Endothelial cell of umbilical vein (primary cell): Measurements from ENCODE around the gene KCND2. TPM values are rescaled to one million over a fixed set of nuclear protein-coding genes. Genes with fewer than 3 reads are reported as not detected.

ENCODE experiments used
- BruUV-seq: library from RNA; stranded (reverse); fragments of 400-500 nt; replicated peaks from 2 replicates; lab custom pipeline; 2021; lab: Mats Ljungman, UMichigan
- CTCF ChIA-PET: fragments of 300-600, 350-600 bp; sonication (Branson Sonifier 250); formaldehyde crosslinking; loops from one replicate; lab custom pipeline; 2021; ENCODE audit warnings: antibody characterized with exemption, inconsistent platforms; lab: Charles Lee
- POLR2A ChIA-PET: fragments of 300-600, 350-600 bp; sonication (Branson Sonifier 250); formaldehyde crosslinking; loops from one replicate; lab custom pipeline; 2021; ENCODE audit warnings: antibody characterized with exemption, inconsistent platforms; lab: Charles Lee
- DNase-seq: peaks from one replicate; pipeline ENCODE4 v3.0.0-alpha.2; 2011; ENCODE audit warnings: low read depth, low spot score
- FAIRE-seq: peaks from 2 replicates; lab custom pipeline; 2011; peaks lifted over from hg19 to GRCh38; lab: Jason Lieb, UNC
- H2AFZ ChIP-seq: 2 replicates; pipeline ENCODE4 v1.6.0; 2012; ENCODE audit warnings: low read depth, low read length, control low read depth, inconsistent platforms
- H3K27ac ChIP-seq: 2 replicates; pipeline ENCODE4 v1.5.1; 2011; ENCODE audit warnings: low read depth, mild to moderate bottlenecking, control low read depth, low read length, moderate library complexity; ENCODE audit not compliant: insufficient read depth
- H3K27me3 ChIP-seq, 2 experiments: 2 replicates each; pipeline versions ENCODE4 v1.6.0 to v1.6.1; 2011; ENCODE audit warnings: low read length in 2 of 2, mixed read lengths in 1 of 2; ENCODE audit not compliant: control insufficient read depth in 2 of 2, insufficient read depth in 2 of 2
- H3K36me3 ChIP-seq, 2 experiments: 2 replicates in 1 of 2; 3 replicates in 1 of 2; pipeline ENCODE4 v1.5.1; 2011; ENCODE audit warnings: low read length in 2 of 2, mild to moderate bottlenecking in 1 of 2, moderate library complexity in 1 of 2; ENCODE audit not compliant: control insufficient read depth in 2 of 2, insufficient read depth in 2 of 2; ENCODE audit errors: extremely low read depth in 1 of 2
- H3K4me1 ChIP-seq: 3 replicates; pipeline ENCODE4 v1.5.1; 2011; ENCODE audit warnings: mild to moderate bottlenecking, low read length; ENCODE audit not compliant: control insufficient read depth, insufficient read depth; ENCODE audit errors: extremely low read depth
- H3K4me2 ChIP-seq: 2 replicates; pipeline ENCODE4 v1.6.1; 2011; ENCODE audit warnings: low read length, control low read depth, mixed read lengths; ENCODE audit not compliant: insufficient read depth
- H3K4me3 ChIP-seq, 3 experiments: fragments of 200-600 bp in 1 of 3; sonication (generic), shearing (Covaris generic) in 1 of 3; replicated peaks in 1 of 3; 2 replicates each; pipeline ENCODE4 v1.5.1; 2011 to 2016; ENCODE audit warnings: control low read depth in 3 of 3, low read length in 3 of 3, mild to moderate bottlenecking in 2 of 3, inconsistent platforms in 1 of 3, low read depth in 1 of 3, moderate library complexity in 1 of 3; ENCODE audit not compliant: insufficient read depth in 1 of 3
- H3K79me2 ChIP-seq: 2 replicates; pipeline ENCODE4 v1.6.0; 2012; ENCODE audit warnings: low read length, inconsistent platforms; ENCODE audit not compliant: control insufficient read depth, insufficient read depth
- H3K9ac ChIP-seq: replicated peaks from 2 replicates; pipeline ENCODE3; 2011; ENCODE audit warnings: low read length, control low read depth; ENCODE audit not compliant: insufficient read depth; ENCODE audit errors: extremely low read depth
- H3K9me1 ChIP-seq: replicated peaks from 3 replicates; pipeline ENCODE4 v1.6.0; 2011; ENCODE audit warnings: mild to moderate bottlenecking, low read length; ENCODE audit not compliant: control insufficient read depth, insufficient read depth; ENCODE audit errors: extremely low read depth
- H3K9me3 ChIP-seq: replicated peaks from 2 replicates; pipeline ENCODE4 v1.5.1; 2012; ENCODE audit warnings: low read length, inconsistent platforms; ENCODE audit not compliant: control insufficient read depth, insufficient read depth
- H4K20me1 ChIP-seq: replicated peaks from 2 replicates; pipeline ENCODE3; 2011; ENCODE audit warnings: mild to moderate bottlenecking, low read length; ENCODE audit not compliant: control insufficient read depth, insufficient read depth; ENCODE audit errors: extremely low read depth
- EZH2 ChIP-seq: IDR thresholded peaks from 2 replicates; pipeline ENCODE4 v1.6.1; 2012; ENCODE audit warnings: borderline replicate concordance, low read depth, mild to moderate bottlenecking, moderate library complexity, low read length, inconsistent platforms; ENCODE audit not compliant: severe bottlenecking
- FOS ChIP-seq: IDR thresholded peaks from 2 replicates; pipeline ENCODE4 v1.6.1; 2011; ENCODE audit warnings: mild to moderate bottlenecking, low read length, moderate library complexity, borderline replicate concordance; ENCODE audit not compliant: insufficient read depth
- GATA2 ChIP-seq: IDR thresholded peaks from 2 replicates; pipeline ENCODE4 v1.7.0; 2011; ENCODE audit warnings: low read depth, mild to moderate bottlenecking, moderate library complexity, mixed read lengths, low read length; ENCODE audit not compliant: insufficient read length, insufficient read depth
- JUN ChIP-seq: IDR thresholded peaks from 2 replicates; pipeline ENCODE4 v1.6.1; 2011; ENCODE audit warnings: borderline replicate concordance, low read depth; ENCODE audit not compliant: insufficient read length, insufficient read depth
- MAX ChIP-seq: IDR thresholded peaks from 2 replicates; pipeline ENCODE4 v1.6.1; 2011; ENCODE audit not compliant: insufficient read depth, insufficient read length
- MYC ChIP-seq: IDR thresholded peaks from one replicate; pipeline ENCODE4 v1.6.1; 2011; ENCODE audit warnings: mild to moderate bottlenecking, low read depth, low read length
- POLR2A ChIP-seq: IDR thresholded peaks from 2 replicates; pipeline ENCODE4 v1.6.1; 2012; ENCODE audit warnings: low read depth, mild to moderate bottlenecking, control low read depth, low read length
- POLR2AphosphoS5 ChIP-seq: IDR thresholded peaks from 2 replicates; pipeline ENCODE4 v1.6.1; 2012; ENCODE audit warnings: low read depth, mild to moderate bottlenecking, control low read depth, low read length, moderate library complexity; ENCODE audit not compliant: insufficient read depth
- dilution Hi-C: fragments of 300-500 bp; cut with MboI; formaldehyde crosslinking; loops from one replicate; pipeline ENCODE4 v1.15.0; 2019; ENCODE audit warnings: low sequenced_read_pairs; ENCODE audit not compliant: extremely low pct_ligation_motif_present
- intact Hi-C: fragments of 100-400 bp; cut with micrococcal nuclease; formaldehyde crosslinking; loops from one replicate; pipeline ENCODE4 v1.10.0; 2022
- polyA plus RNA-seq, 4 experiments: library from polyadenylated mRNA; depleted of rRNA in 3 of 4; stranded (reverse) in 3 of 4; unstranded in 1 of 4; fragments of >200 nt; gene quantifications; 2 replicates each; pipeline versions ENCODE4 v1.2.1 to v1.2.3, GENCODE V29; 2011 to 2012; ENCODE audit warnings: missing spikeins in 1 of 4
- total RNA-seq: library from RNA; stranded (reverse); gene quantifications from 2 replicates; pipeline ENCODE4 v1.2.3, GENCODE V29; 2021
- TF ChIP-seq, protein P1 (sequence below), 2 donors: IDR thresholded peaks; 1 replicate in 1 of 2; 2 replicates in 1 of 2; pipeline ENCODE4 v1.5.1; 2011; ENCODE audit warnings: low read length in 2 of 2, mild to moderate bottlenecking in 2 of 2, moderate library complexity in 2 of 2, control low read depth in 1 of 2, inconsistent platforms in 1 of 2, low read depth in 1 of 2; ENCODE audit not compliant: insufficient read depth in 1 of 2; ENCODE audit errors: extremely low read depth in 1 of 2

Gene KCND2
- total and polyA plus RNA-seq, 2 donors (not counting 3 experiments of a cell fraction or from before 2014, with no cell fraction given), result not detected

GRCh38 chr7:120473352-120473751 is 200.4 kb downstream of the KCND2 start:
- no peak overlapping the region for H3K4me3 ChIP-seq
- no peak overlapping the region for H2AFZ ChIP-seq
- FAIRE-seq (no peak), DNase-seq (no peak)
- CTCF ChIA-PET, result no interaction called here
- H3K27me3 ChIP-seq, result no peaks in the 10 kb centered on the region
- dilution Hi-C loops, result no loop called here
- H3K36me3 ChIP-seq, result no peaks in the 10 kb centered on the region
- H3K4me1 ChIP-seq, result no peaks in the 10 kb centered on the region
- H3K79me2 ChIP-seq, result no peaks in the 10 kb centered on the region
- H4K20me1 ChIP-seq, result no peaks in the 10 kb centered on the region
- BruUV-seq, result no TSS peak
- no peak overlapping the region for H3K4me2 ChIP-seq
- H3K9me1 ChIP-seq, result no peaks in the 10 kb centered on the region
- H3K9ac ChIP-seq, result no peak overlapping the region
- no peaks in the 10 kb centered on the region for H3K9me3 ChIP-seq
- intact Hi-C loops, result no loop called here
- no peak overlapping the region for H3K27ac ChIP-seq
- POLR2A ChIA-PET, result no interaction called here
- no peak for TF ChIP-seq POLR2AphosphoS5
- no peak for TF ChIP-seq EZH2
- no peak for TF ChIP-seq JUN
- no peak for TF ChIP-seq POLR2A
- TF ChIP-seq GATA2, result no peak
- TF ChIP-seq MYC, result no peak
- TF ChIP-seq, protein P1, sequence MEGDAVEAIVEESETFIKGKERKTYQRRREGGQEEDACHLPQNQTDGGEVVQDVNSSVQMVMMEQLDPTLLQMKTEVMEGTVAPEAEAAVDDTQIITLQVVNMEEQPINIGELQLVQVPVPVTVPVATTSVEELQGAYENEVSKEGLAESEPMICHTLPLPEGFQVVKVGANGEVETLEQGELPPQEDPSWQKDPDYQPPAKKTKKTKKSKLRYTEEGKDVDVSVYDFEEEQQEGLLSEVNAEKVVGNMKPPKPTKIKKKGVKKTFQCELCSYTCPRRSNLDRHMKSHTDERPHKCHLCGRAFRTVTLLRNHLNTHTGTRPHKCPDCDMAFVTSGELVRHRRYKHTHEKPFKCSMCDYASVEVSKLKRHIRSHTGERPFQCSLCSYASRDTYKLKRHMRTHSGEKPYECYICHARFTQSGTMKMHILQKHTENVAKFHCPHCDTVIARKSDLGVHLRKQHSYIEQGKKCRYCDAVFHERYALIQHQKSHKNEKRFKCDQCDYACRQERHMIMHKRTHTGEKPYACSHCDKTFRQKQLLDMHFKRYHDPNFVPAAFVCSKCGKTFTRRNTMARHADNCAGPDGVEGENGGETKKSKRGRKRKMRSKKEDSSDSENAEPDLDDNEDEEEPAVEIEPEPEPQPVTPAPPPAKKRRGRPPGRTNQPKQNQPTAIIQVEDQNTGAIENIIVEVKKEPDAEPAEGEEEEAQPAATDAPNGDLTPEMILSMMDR (IDR thresholded peaks at IDR 0.05; ENCODE audit: extremely low read depth in 1 of 2, insufficient read depth in 1 of 2, low read depth in 1 of 2, low read length in 2 of 2), result no peak
- TF ChIP-seq MAX, result no peak
- TF ChIP-seq FOS, result no peak
